HepG2 (cell line): ENCODE measurements around the gene MARF1. TPM values are rescaled to one million over a fixed set of nuclear protein-coding genes. Genes with fewer than 3 reads are reported as not detected.
A peak's percentile ranks its signal among the peaks of the same experiment; 100 is the strongest.

ENCODE experiments used
- CREBL2 ChIP-seq: sonication (generic); formaldehyde crosslinking; IDR thresholded peaks from 2 replicates; pipeline ENCODE4 v1.8.1; 2023; ENCODE audit warnings: missing genetic modification reagents, mild to moderate bottlenecking, borderline replicate concordance
- FOXP4 ChIP-seq: sonication (generic); formaldehyde crosslinking; IDR thresholded peaks from 2 replicates; pipeline ENCODE4 v1.4.0; 2020; ENCODE audit warnings: missing genetic modification reagents
- ISL2 ChIP-seq: sonication (generic); formaldehyde crosslinking; IDR thresholded peaks from 2 replicates; pipeline ENCODE4 v1.5.0; 2020; ENCODE audit warnings: missing genetic modification reagents
- JUN ChIP-seq: sonication (generic); formaldehyde crosslinking; IDR thresholded peaks from 2 replicates; pipeline ENCODE4 v1.4.0; 2020; ENCODE audit warnings: mild to moderate bottlenecking, missing genetic modification reagents
- KIAA2018 ChIP-seq: sonication (generic); formaldehyde crosslinking; IDR thresholded peaks from 2 replicates; pipeline ENCODE4 v1.5.0; 2020; ENCODE audit warnings: mild to moderate bottlenecking, missing genetic modification reagents, borderline replicate concordance
- KLF16 ChIP-seq, 2 experiments: sonication (generic) in 1 of 2; formaldehyde crosslinking in 1 of 2; IDR thresholded peaks; 2 replicates each; pipeline versions ENCODE4 v1.6.1 to v1.8.0; 2016 to 2023; ENCODE audit warnings: missing genetic modification reagents in 2 of 2, missing compliant biosample characterization in 1 of 2
- NR0B2 ChIP-seq: sonication (generic); formaldehyde crosslinking; IDR thresholded peaks from 2 replicates; pipeline ENCODE4 v1.4.0; 2020; ENCODE audit warnings: mild to moderate bottlenecking, missing genetic modification reagents
- NR2F1 ChIP-seq, 2 experiments: fragments of 450-650 bp in 1 of 2; formaldehyde crosslinking in 1 of 2; IDR thresholded peaks; 2 replicates each; pipeline versions ENCODE4 v1.5.0 to v1.6.1; 2016 to 2020; ENCODE audit warnings: mild to moderate bottlenecking in 1 of 2, missing compliant biosample characterization in 1 of 2, missing genetic modification reagents in 1 of 2, moderate library complexity in 1 of 2
- RBAK ChIP-seq: sonication (generic); formaldehyde crosslinking; IDR thresholded peaks from 2 replicates; pipeline ENCODE4 v1.5.1; 2020; ENCODE audit warnings: mild to moderate bottlenecking, missing genetic modification reagents
- SOX13 ChIP-seq, 3 experiments: fragments of 450-650 bp in 1 of 3; sonication (generic) in 1 of 3; formaldehyde crosslinking in 1 of 3; IDR thresholded peaks in 2 of 3; conservative IDR thresholded peaks in 1 of 3; 2 replicates each; pipeline versions ENCODE4 v1.5.0 to v1.6.1; 2016 to 2020; ENCODE audit warnings: antibody characterized with exemption in 1 of 3, mild to moderate bottlenecking in 1 of 3, missing compliant biosample characterization in 1 of 3, missing genetic modification reagents in 1 of 3, moderate library complexity in 1 of 3
- SP2 ChIP-seq: sonication (generic); formaldehyde crosslinking; IDR thresholded peaks from 2 replicates; pipeline ENCODE4 v1.5.1; 2020; ENCODE audit warnings: mild to moderate bottlenecking, missing genetic modification reagents
- SRSF9 ChIP-seq: fragments of 200-400 bp; formaldehyde crosslinking; IDR thresholded peaks from 2 replicates; pipeline ENCODE4 v1.6.1; 2018; ENCODE audit warnings: borderline replicate concordance, mild to moderate bottlenecking, low read depth, low read length; ENCODE audit not compliant: insufficient read depth, poor library complexity, severe bottlenecking
- TBX3 ChIP-seq: fragments of 450-650 bp; IDR thresholded peaks from 2 replicates; pipeline ENCODE4 v1.6.1; 2017; ENCODE audit warnings: antibody characterized with exemption, mild to moderate bottlenecking, inconsistent platforms, borderline replicate concordance
- YEATS2 ChIP-seq: sonication (generic); formaldehyde crosslinking; IDR thresholded peaks from 2 replicates; pipeline ENCODE4 v1.4.0; 2020; ENCODE audit warnings: missing genetic modification reagents, borderline replicate concordance
- ZFP1 ChIP-seq: IDR thresholded peaks from 2 replicates; pipeline ENCODE4 v1.6.1; 2016
- ZNF282 ChIP-seq: fragments of 450-650 bp; IDR thresholded peaks from 2 replicates; pipeline ENCODE4 v1.6.1; 2018; ENCODE audit not compliant: partially characterized antibody
- ZNF292 ChIP-seq: sonication (generic); formaldehyde crosslinking; IDR thresholded peaks from 2 replicates; pipeline ENCODE4 v1.8.1; 2022; ENCODE audit warnings: mild to moderate bottlenecking, low read depth, missing genetic modification reagents, borderline replicate concordance
- polyA plus RNA-seq, 8 experiments: library from polyadenylated mRNA; depleted of rRNA in 3 of 8; stranded (reverse) in 7 of 8; unstranded in 1 of 8; fragments of >200 nt; fragmentation: Illumina TruSeq in 4 of 8; extraction: Trizol in 4 of 8; gene quantifications; 2 replicates each; pipeline versions ENCODE4 v1.2.1 to v1.2.3, GENCODE V29; 2011 to 2016; ENCODE audit warnings: low read depth in 4 of 8, missing spikeins in 1 of 8, mixed read lengths in 1 of 8; ENCODE audit not compliant: insufficient read depth in 1 of 8
- total RNA-seq, 5 experiments: library from RNA; depleted of rRNA; stranded (reverse); fragments of >200 nt; fragmentation: Illumina TruSeq; extraction: Trizol; gene quantifications; 2 replicates each; pipeline ENCODE4 v1.2.3, GENCODE V29; 2016; ENCODE audit warnings: low read depth in 1 of 5

MARF1 gene
- total and polyA plus RNA-seq, 2 of the 13 experiments (the other 11 are each of a cell fraction or from before 2014, with no cell fraction given): 8.7 to 20.7 TPM

- TF ChIP-seq KIAA2018 (no peak), KLF16 (CRISPR knock-in tag; IDR thresholded peaks at IDR 0.05) (no peak), CREBL2 (CRISPR knock-in tag) (no peak), SP2 (CRISPR knock-in tag) (no peak), SOX13 (IDR thresholded peaks at IDR 0.05) (no peak), SOX13 (CRISPR knock-in tag; conservative IDR thresholded peaks at IDR 0.05 in 1 of 2, IDR thresholded peaks at IDR 0.05 in 1 of 2) (peak in 1 of 2 experiments; percentile 13; a peak in 1 of 4 replicates), NR0B2 (CRISPR knock-in tag) (no peak), TBX3 (no peak), NR2F1 (CRISPR knock-in tag; IDR thresholded peaks at IDR 0.05) (no peak), ISL2 (CRISPR knock-in tag) (no peak), RBAK (0 out of 2 replicates have a peak, but pooled peaks have one; percentile 32), FOXP4 (CRISPR knock-in tag) (no peak), SRSF9 (no peak), ZFP1 (no peak), ZNF282 (no peak), JUN (CRISPR knock-in tag) (peak; percentile 23; the same call in 1 of the 2 replicates), ZNF292 (CRISPR knock-in tag) (peak; percentile 58; the same call in 1 of the 2 replicates), YEATS2 (no peak; the same call in 1 of the 2 replicates)
Measured at GRCh38 chr16:15607700-15608396, 35.1 kb downstream of the MARF1 start (continued).
